Fibroblast of lung (primary cell): ENCODE measurements around the gene CXCR4.

Source experiments
- EZH2 ChIP-seq: IDR thresholded peaks from 2 replicates; pipeline ENCODE4 v1.5.1; 2012; ENCODE audit warnings: low read length, control low read depth, mild to moderate bottlenecking; ENCODE audit errors: missing control alignments
- TF ChIP-seq, protein P1 (sequence below), 2 donors: IDR thresholded peaks in 1 of 2; conservative IDR thresholded peaks in 1 of 2; 1 replicate in 1 of 2; 2 replicates in 1 of 2; pipeline ENCODE4 v1.5.1; 2011 to 2012; ENCODE audit warnings: low read length in 2 of 2, control low read depth in 1 of 2, inconsistent platforms in 1 of 2, low read depth in 1 of 2, mild to moderate bottlenecking in 1 of 2

DNA sequence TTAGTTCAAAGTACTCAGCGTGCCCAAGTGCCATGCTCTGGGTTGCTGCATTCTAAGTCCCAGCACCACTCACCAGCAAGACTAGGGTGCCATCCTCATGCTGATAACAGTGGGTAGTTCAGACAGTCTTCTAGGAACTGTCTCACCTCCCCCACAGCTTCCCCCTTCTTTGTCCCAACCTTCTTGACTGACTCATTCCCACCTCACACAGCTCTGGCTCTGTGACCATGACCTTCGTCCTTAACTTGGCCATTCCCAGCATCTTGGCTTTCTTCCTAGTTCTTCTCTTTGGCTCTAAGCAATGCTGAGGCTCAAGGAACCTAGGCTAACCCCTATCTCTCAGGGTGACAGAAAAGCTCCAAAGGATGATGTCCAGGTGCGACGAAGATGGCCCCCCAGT, 20.0 kb upstream of the CXCR4 start:
- no peak for TF ChIP-seq EZH2
- TF ChIP-seq, protein P1, sequence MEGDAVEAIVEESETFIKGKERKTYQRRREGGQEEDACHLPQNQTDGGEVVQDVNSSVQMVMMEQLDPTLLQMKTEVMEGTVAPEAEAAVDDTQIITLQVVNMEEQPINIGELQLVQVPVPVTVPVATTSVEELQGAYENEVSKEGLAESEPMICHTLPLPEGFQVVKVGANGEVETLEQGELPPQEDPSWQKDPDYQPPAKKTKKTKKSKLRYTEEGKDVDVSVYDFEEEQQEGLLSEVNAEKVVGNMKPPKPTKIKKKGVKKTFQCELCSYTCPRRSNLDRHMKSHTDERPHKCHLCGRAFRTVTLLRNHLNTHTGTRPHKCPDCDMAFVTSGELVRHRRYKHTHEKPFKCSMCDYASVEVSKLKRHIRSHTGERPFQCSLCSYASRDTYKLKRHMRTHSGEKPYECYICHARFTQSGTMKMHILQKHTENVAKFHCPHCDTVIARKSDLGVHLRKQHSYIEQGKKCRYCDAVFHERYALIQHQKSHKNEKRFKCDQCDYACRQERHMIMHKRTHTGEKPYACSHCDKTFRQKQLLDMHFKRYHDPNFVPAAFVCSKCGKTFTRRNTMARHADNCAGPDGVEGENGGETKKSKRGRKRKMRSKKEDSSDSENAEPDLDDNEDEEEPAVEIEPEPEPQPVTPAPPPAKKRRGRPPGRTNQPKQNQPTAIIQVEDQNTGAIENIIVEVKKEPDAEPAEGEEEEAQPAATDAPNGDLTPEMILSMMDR (conservative IDR thresholded peaks at IDR 0.05 in 1 of 2, IDR thresholded peaks at IDR 0.05 in 1 of 2; ENCODE audit: low read depth in 1 of 2, low read length in 2 of 2) = no peak
